Measurements from ENCODE around the gene SLC25A5. TPM values are rescaled to one million over a fixed set of nuclear protein-coding genes. Genes with fewer than 3 reads are reported as not detected.
"Not testable (repeated sequence)": the region's sequence is repeated elsewhere in the genome, so short reads cannot be mapped to it uniquely, and the experiment has no call there.

The SLC25A5 gene
- 303 TPM for polyA plus RNA-seq (2013, experiment 1 of 2; ENCODE audit: insufficient read length)
- polyA plus RNA-seq (2013, experiment 2 of 2; ENCODE audit: insufficient read length) = 183 TPM

- peak; percentile 81 for DNase-seq
Observed at GRCh38 chrX:119467842-119468550, at the start of gene SLC25A5. Gene SLC25A5 (plus strand): TSS chrX:119468444. CDS start chrX:119468516, 72 bp downstream.

- no peak for DNase-seq
Observed at GRCh38 chrX:119419146-119419545, 49.1 kb upstream of the SLC25A5 start.

DNA sequence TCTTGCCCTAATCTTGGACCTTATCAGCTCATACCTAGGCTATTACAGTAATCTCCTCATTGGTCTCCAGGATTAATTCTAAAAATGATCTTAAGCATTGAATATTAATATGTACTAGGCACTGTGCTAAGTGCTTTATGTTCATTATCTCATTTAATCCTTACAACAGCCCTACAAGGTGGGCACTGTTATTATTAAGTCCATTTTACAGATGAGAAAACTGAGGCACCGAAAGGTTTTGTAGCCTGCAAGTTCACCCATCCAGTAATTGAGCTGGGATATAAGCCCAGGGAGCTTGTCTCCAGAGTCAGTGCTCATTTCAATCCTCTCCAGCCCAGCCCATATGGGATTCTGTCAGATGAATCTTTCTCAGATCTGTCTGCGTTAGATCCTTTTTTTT, 48.3 kb upstream of the SLC25A5 start:
- DNase-seq = no peak

DNA sequence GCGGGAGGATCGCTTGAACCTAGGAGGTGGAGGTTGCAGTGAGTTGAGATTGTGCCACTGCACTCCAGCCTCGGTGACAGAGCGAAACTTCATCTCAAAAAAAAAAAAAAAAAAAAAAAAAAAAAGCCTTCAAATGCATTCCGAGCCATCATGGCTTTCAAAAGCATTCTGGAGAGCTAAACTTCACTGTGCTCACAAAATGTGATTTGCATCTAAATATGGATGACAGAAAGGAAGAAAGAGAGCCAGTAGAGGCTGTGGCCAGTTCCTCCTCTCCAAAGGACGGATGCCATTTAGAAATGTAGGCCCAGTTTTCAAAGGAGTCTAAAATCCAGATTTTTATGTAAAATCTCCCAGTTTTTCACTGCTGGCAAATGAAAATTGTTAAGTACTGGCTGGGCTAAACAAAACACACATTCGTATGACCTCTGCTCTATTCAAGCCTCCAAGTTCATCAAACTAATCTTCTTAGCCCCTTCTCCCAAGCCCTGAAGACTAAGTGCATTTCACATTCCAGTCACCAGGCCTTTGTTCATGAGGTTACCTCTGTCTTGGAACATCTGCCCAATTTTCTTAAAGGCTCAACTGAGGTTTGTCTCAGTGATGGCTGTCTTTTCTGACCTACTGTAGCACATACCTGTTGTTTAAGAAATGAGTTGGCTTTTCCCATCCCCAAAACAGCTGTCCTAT, 47.1 kb upstream of the SLC25A5 start:
- DNase-seq = no peak

GRCh38 chrX:119423631-119424030, 44.6 kb upstream of the SLC25A5 start:
- no peak for DNase-seq

DNA sequence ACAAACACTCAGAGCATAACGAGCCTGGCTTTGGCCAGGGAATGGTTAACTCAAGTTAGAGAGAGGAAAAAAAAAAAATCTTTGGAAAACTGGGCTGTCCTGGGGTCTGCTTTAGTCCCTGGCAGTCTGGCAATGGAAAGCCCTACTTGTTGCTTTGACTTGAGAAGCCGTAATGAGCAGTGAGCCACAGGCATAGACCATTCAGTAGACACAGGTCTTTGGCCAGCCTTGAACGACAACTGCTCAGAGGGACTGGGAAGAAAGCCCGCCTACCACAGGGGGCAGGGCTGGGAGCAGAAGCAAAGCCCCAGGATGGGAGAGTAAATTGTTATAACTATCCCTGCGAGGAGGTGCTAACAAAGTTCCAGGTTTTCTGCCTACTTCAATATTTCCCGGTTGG, 43.2 kb upstream of the SLC25A5 start:
- DNase-seq = no peak

DNA sequence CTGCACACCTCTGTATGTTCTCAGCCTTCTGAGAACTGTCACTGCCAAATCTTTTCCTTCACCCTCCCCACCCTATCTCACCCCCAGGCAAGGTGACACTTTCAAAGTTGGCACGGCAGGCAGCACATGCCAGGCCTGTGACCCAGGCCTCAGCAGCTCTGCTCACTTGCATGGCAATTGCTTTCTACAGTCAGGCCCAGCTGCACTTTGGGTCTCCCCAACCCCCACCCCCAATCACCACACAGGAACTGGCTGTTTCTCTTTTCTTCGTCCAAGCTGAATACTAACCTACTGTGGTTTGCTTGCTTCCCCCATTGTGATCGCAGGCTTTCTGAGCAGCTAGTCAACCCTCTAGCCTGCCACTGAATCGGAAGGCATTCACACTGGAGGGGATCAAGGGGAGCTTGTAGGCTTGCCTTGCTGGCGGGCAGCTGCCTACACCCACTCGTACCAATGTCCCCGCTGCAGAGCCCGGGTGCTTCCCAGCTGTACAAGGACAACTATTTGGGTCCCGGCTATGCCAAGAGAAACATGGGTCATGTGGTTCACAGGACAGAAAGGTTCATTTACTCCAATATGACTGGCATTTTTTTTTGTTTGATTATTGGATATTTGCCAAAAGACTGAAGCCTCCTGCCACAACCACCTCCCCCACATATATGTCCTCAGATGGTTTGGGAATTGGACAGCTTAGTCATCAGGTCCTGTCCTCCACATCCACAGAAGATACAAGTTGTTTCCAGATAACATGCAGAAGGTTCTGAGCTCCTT, 41.0 kb upstream of the SLC25A5 start:
- DNase-seq = peak; percentile 48

GRCh38 chrX:119427795-119428185, 40.5 kb upstream of the SLC25A5 start:
- DNase-seq = no peak

DNA sequence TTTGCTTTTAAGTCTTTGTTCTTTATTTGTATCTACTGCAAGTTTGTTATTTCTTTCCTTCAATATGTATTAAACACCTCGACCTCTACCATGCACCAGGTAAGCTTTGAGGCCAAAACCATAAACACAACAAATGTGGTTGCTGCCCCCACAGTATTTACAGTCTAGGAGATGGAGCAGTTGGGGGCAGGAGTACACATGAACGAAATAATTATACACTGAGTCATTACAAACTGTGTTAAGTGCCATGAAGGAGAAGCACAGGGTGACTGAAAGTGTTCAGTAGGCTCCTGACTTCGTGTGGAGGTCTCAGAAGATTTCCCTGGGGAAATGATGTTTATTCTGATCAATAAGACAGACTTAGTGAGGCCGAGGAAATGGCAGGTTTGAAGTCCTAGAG, 38.8 kb upstream of the SLC25A5 start:
- peak; percentile 5 for DNase-seq

GRCh38 chrX:119441295-119441694, 26.9 kb upstream of the SLC25A5 start:
- DNase-seq = not testable (repeated sequence)

- DNase-seq = no peak
Observed at GRCh38 chrX:119442286-119442685, 26.0 kb upstream of the SLC25A5 start.

- no peak for DNase-seq
Observed at GRCh38 chrX:119453202-119453601, 15.0 kb upstream of the SLC25A5 start.

DNA sequence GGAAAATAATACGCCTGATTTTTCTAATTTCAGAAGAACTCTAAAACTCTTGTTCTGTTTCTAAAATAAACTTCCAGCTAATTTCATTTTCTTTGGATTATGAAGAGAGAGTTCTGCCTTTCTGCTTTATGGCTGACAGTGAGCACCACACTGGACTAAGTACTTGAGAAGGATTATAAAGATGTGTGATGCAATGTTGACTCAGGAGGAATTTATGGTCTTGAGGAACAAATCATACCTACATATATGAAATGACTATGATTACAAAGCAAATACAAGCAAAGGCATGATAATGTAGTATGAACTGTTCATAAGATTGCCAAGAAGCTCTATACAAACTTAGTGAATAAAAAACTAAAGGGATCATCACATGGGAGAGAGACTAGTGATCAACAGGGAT, 13.0 kb upstream of the SLC25A5 start:
- peak; percentile 43 for DNase-seq

DNA sequence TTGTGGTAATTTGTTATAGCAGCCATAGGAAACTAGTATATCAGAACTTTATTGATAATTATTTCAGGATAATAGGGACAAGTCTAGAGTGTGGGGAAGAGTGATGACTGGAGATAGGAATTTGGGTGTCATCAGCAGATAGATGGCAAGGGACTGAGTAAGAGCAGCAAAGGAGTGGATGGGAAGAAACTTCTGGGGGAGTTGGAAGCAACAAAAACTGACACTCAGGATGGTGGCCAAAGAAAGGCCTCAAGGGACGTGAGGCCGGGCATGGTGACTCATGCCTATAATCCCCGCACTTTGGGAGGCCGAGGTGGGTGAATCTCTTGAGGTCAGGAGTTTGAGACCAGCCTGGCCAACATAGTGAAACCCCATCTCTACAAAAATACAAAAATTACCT, 9.1 kb upstream of the SLC25A5 start:
- DNase-seq = peak; percentile 74

DNA sequence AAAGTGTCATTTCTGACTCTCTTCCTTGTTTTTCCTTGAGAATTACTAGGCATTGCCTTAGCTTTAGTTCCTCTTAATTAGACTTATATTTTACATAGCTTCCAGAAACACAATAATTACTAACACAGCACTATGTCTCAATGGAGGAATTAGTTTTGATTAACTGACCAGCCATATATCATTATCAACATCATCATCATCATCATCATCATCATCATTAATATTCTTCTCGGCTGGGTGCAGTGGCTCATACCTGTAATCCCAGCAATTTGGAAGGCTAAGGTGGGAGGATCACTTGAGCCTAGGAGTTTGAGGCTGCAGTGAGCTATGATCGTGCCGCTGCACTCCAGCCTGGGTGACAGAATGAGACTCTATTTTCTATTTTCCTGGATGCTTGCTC, 2.7 kb upstream of the SLC25A5 start:
- no peak for DNase-seq

DNA sequence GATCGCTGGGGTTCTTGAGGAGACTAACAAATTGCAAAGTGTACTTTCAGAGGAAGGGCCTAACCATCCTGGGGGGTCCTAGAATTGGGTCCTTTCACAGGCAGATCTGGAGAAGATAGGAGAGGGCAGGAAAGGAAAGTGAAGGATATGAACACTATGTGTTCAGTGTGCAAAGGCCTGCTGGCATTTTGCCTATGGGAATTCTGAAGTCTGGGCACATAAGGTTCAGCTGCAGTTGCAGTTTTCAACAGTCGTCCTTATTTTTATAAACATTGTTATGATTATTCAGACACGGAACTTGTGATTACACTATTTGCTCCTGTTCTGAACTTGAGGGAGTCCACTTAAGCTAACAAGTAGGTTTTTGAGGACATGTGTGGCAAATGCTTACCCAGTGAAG, 1.3 kb upstream of the SLC25A5 start:
- no peak for DNase-seq

- no peak for DNase-seq
Observed at GRCh38 chrX:119467433-119467832, 811 bp upstream of the SLC25A5 start.

GRCh38 chrX:119468551-119469312, 488 bp downstream of the SLC25A5 start:
- DNase-seq = peak; percentile 77

- no peak for DNase-seq
Observed at GRCh38 chrX:119469313-119469635, 1.0 kb downstream of the SLC25A5 start.

GRCh38 chrX:119474615-119475388, 6.6 kb downstream of the SLC25A5 start:
- DNase-seq = no peak

DNA sequence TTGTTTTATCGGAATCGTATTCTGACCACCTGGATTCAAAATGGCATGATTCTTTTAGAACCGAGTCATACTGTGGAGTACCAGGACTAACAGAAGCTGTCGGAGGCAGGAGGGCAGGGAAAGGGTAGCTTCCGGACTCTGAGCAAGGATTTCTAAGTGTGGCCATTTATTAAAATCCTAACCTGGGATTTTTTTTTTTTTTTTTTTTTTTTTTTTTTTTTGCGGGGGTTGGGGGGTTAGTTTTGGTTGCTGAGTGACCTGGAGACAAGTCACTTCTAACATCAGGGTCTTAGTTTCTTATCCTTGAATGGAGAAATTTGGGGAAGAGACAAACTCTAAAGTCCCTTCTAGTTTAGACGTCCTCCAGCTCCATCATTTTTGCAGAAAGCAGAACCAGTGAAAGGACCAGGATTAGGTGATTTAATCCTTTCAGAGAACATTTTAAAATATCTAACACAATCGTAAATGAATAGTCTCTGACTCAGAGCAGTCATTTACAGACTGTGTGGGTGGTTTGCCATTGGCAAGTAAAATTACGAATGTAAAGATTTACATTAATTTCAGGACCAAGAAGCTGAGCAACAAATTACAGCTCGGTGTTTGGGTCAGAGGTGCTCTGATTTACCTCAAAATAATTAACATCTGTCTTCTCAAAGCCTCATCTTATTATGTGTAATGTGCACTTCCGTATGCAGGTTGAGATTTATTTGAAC, 7.3 kb downstream of the SLC25A5 start:
- DNase-seq = no peak

All from fibroblast of skin of back (primary cell).